H9 (cell line): ENCODE measurements around the gene FLACC1. TPM values are rescaled to one million over a fixed set of nuclear protein-coding genes. Genes with fewer than 3 reads are reported as not detected.
A peak's percentile ranks its signal among the peaks of the same experiment; 100 is the strongest.

Source experiments
- DNase-seq: peaks from one replicate; pipeline ENCODE4 v3.0.0-alpha.2; 2017
- H2AFZ ChIP-seq: one replicate; pipeline ENCODE4 v1.6.1; 2013; ENCODE audit warnings: mild to moderate bottlenecking, low read length, control low read depth, moderate library complexity
- H2AK5ac ChIP-seq: 2 replicates; pipeline ENCODE4 v1.6.1; 2013; ENCODE audit warnings: low read length, control low read depth, mixed read lengths; ENCODE audit not compliant: insufficient read length
- H2BK120ac ChIP-seq: one replicate; pipeline ENCODE4 v1.6.1; 2013; ENCODE audit warnings: low read depth, mild to moderate bottlenecking, low read length, control low read depth, inconsistent platforms; ENCODE audit not compliant: poor library complexity, severe bottlenecking
- H2BK12ac ChIP-seq: 2 replicates; pipeline ENCODE4 v1.6.1; 2013; ENCODE audit warnings: low read length, control low read depth, mixed read lengths, low read depth; ENCODE audit not compliant: insufficient read length
- H2BK15ac ChIP-seq: 2 replicates; pipeline ENCODE4 v1.6.1; 2013; ENCODE audit warnings: low read depth, low read length, control low read depth
- H2BK20ac ChIP-seq: one replicate; pipeline ENCODE4 v1.6.1; 2013; ENCODE audit warnings: low read depth, mild to moderate bottlenecking, low read length, control low read depth, inconsistent platforms; ENCODE audit not compliant: poor library complexity, severe bottlenecking
- H2BK5ac ChIP-seq: 2 replicates; pipeline ENCODE4 v1.6.1; 2013; ENCODE audit warnings: low read length, control low read depth, mixed read lengths; ENCODE audit not compliant: insufficient read length
- H3K14ac ChIP-seq: 2 replicates; pipeline ENCODE4 v1.6.1; 2013; ENCODE audit warnings: low read length, control low read depth; ENCODE audit not compliant: insufficient read depth
- H3K18ac ChIP-seq: 2 replicates; pipeline ENCODE4 v1.6.1; 2013; ENCODE audit warnings: low read depth, mild to moderate bottlenecking, mixed read lengths, low read length, control low read depth; ENCODE audit not compliant: insufficient read length
- H3K23ac ChIP-seq: 2 replicates; pipeline ENCODE4 v1.6.1; 2013; ENCODE audit warnings: low read length, control low read depth, mixed read lengths, low read depth; ENCODE audit not compliant: insufficient read length
- H3K23me2 ChIP-seq: 2 replicates; pipeline ENCODE4 v1.6.1; 2013; ENCODE audit warnings: low read depth, mild to moderate bottlenecking, mixed read lengths, low read length, control low read depth; ENCODE audit not compliant: insufficient read length, poor library complexity, severe bottlenecking
- H3K27ac ChIP-seq: 2 replicates; pipeline ENCODE4 v1.5.1; 2013; ENCODE audit warnings: low read length, control low read depth, mixed read lengths, low read depth; ENCODE audit not compliant: insufficient read length
- H3K27me3 ChIP-seq: 2 replicates; pipeline ENCODE4 v1.6.1; 2013; ENCODE audit warnings: low read length, control low read depth, inconsistent platforms; ENCODE audit not compliant: insufficient read depth
- H3K4ac ChIP-seq: 2 replicates; pipeline ENCODE4 v1.6.1; 2013; ENCODE audit warnings: low read depth, mild to moderate bottlenecking, control low read depth, inconsistent platforms, low read length, moderate library complexity
- H3K4me1 ChIP-seq: 2 replicates; pipeline ENCODE4 v1.6.1; 2013; ENCODE audit warnings: low read length, control low read depth, inconsistent platforms; ENCODE audit not compliant: insufficient read depth
- H3K4me2 ChIP-seq: 2 replicates; pipeline ENCODE4 v1.6.1; 2013; ENCODE audit warnings: low read length, control low read depth, mixed read lengths; ENCODE audit not compliant: insufficient read length, insufficient read depth
- H3K56ac ChIP-seq: 2 replicates; pipeline ENCODE4 v1.6.1; 2013; ENCODE audit warnings: low read depth, mild to moderate bottlenecking, mixed read lengths, low read length, control low read depth; ENCODE audit not compliant: insufficient read length
- H3K79me1 ChIP-seq: 2 replicates; pipeline ENCODE4 v1.6.1; 2013; ENCODE audit warnings: low read depth, mild to moderate bottlenecking, moderate library complexity, low read length, control low read depth, inconsistent platforms; ENCODE audit not compliant: insufficient read depth, poor library complexity, severe bottlenecking
- H3K79me2 ChIP-seq: 2 replicates; pipeline ENCODE4 v1.6.1; 2013; ENCODE audit warnings: low read length, control low read depth, inconsistent platforms; ENCODE audit not compliant: insufficient read depth
- H3K9ac ChIP-seq: 2 replicates; pipeline ENCODE4 v1.6.1; 2013; ENCODE audit warnings: low read length, control low read depth, mixed read lengths; ENCODE audit not compliant: insufficient read length; ENCODE audit errors: extremely low read depth
- H3K9me3 ChIP-seq: one replicate; pipeline ENCODE4 v1.6.1; 2013; ENCODE audit warnings: low read depth, low read length, inconsistent platforms; ENCODE audit not compliant: control insufficient read depth
- H3T11ph ChIP-seq: one replicate; pipeline ENCODE4 v1.6.1; 2013; ENCODE audit warnings: mild to moderate bottlenecking, low read length, control low read depth, inconsistent platforms
- H4K20me1 ChIP-seq: one replicate; pipeline ENCODE4 v1.6.1; 2013; ENCODE audit not compliant: control insufficient read depth, insufficient read length, insufficient read depth
- H4K5ac ChIP-seq: 2 replicates; pipeline ENCODE4 v1.6.1; 2013; ENCODE audit warnings: low read depth, mild to moderate bottlenecking, mixed read lengths, low read length, control low read depth; ENCODE audit not compliant: insufficient read length
- H4K8ac ChIP-seq: replicated peaks from 2 replicates; pipeline ENCODE4 v1.6.1; 2013; ENCODE audit warnings: low read length, control low read depth, mixed read lengths, low read depth; ENCODE audit not compliant: insufficient read length
- H4K91ac ChIP-seq: 2 replicates; pipeline ENCODE4 v1.6.1; 2013; ENCODE audit warnings: low read depth, mild to moderate bottlenecking, moderate library complexity, mixed read lengths, low read length, control low read depth; ENCODE audit not compliant: insufficient read length
- H3K27ac Mint-ChIP-seq, 3 experiments: 2 replicates in 2 of 3; 3 replicates in 1 of 3; pipeline ENCODE4 v1.8.0; 2020 to 2021; ENCODE audit warnings: mixed read lengths in 3 of 3, mild to moderate bottlenecking in 1 of 3, moderate library complexity in 1 of 3
- H3K27me3 Mint-ChIP-seq: 2 replicates; pipeline ENCODE4 v1.8.0; 2021; ENCODE audit warnings: low read depth, mild to moderate bottlenecking, moderate library complexity, mixed read lengths
- H3K36me3 Mint-ChIP-seq, 3 experiments: 2 replicates in 2 of 3; 3 replicates in 1 of 3; pipeline ENCODE4 v1.8.0; 2020 to 2021; ENCODE audit warnings: low read depth in 3 of 3, mixed read lengths in 3 of 3; ENCODE audit not compliant: insufficient read depth in 1 of 3
- H3K4me1 Mint-ChIP-seq, 2 experiments: 2 replicates each; pipeline ENCODE4 v1.8.0; 2020; ENCODE audit warnings: mixed read lengths in 2 of 2
- H3K4me3 Mint-ChIP-seq, 2 experiments: 2 replicates in 1 of 2; 3 replicates in 1 of 2; pipeline ENCODE4 v1.8.0; 2020 to 2021; ENCODE audit warnings: mild to moderate bottlenecking in 2 of 2, mixed read lengths in 2 of 2, moderate library complexity in 1 of 2
- H3K9me3 Mint-ChIP-seq, 2 experiments: 2 replicates in 1 of 2; 3 replicates in 1 of 2; pipeline ENCODE4 v1.8.0; 2020; ENCODE audit warnings: mild to moderate bottlenecking in 2 of 2, mixed read lengths in 2 of 2, moderate library complexity in 1 of 2
- CTCF ChIP-seq: fragments of 200-600 bp; sonication (generic); conservative IDR thresholded peaks from 3 replicates; pipeline ENCODE4 v1.8.0; 2021; ENCODE audit warnings: antibody characterized with exemption, mild to moderate bottlenecking
- WGBS: extraction: QIAGEN DNeasy Blood & Tissue Kit; methylation state at CpG from one replicate; pipeline ENCODE4 v1.1.7; 2013; ENCODE audit warnings: missing lambda C conversion rate, low lambda C conversion rate, mixed read lengths; ENCODE audit not compliant: insufficient read length; ENCODE audit errors: extremely low coverage; 5-methylcytosine and 5-hydroxymethylcytosine counted together
- total RNA-seq: library from RNA; stranded (reverse); gene quantifications from 2 replicates; pipeline ENCODE4 v1.2.1, GENCODE V29; 2021

FLACC1 gene
- total RNA-seq, 1 experiment from 2014 or later = 0.42 TPM

GRCh38 chr2:201320257-201320656 is 36.9 kb downstream of the FLACC1 start:
- no peak for DNase-seq
- Histone ChIP-seq H2AK5ac (no peak overlapping the region), H3K4me1 (no peaks in the 10 kb centered on the region), H3K79me2 (no peaks in the 10 kb centered on the region), H2BK15ac (no peak overlapping the region), H3K79me1 (no peaks in the 10 kb centered on the region), H4K91ac (no peak overlapping the region), H2BK12ac (no peak overlapping the region), H2BK5ac (no peak overlapping the region), H3K9ac (no peak overlapping the region), H3K18ac (no peak overlapping the region), H3K4me2 (no peak overlapping the region), H4K20me1 (no peaks in the 10 kb centered on the region), H2BK120ac (peak overlapping the region; percentile 55), H3T11ph (no peak overlapping the region), H3K56ac (no peak overlapping the region), H3K27ac (no peak overlapping the region), H3K9me3 (no peaks in the 10 kb centered on the region), H3K14ac (no peak overlapping the region; the same call in 1 of the 2 replicates), H4K5ac (no peak overlapping the region), H2AFZ (no peak overlapping the region), H3K23me2 (no peaks in the 10 kb centered on the region), H2BK20ac (no peak overlapping the region), H3K4ac (no peak overlapping the region), H3K27me3 (no peaks in the 10 kb centered on the region), H4K8ac (no peak overlapping the region), H3K23ac (no peak overlapping the region)
- no peak overlapping the region for H3K4me3 Mint-ChIP-seq
- WGBS = no CpG with 5 or more reads among the region's 4 CpGs
- H3K9me3 Mint-ChIP-seq = peaks cover 12 to 18% of the 10 kb centered on the region in 2 experiments
- no peak overlapping the region for H3K27ac Mint-ChIP-seq
- no peak for TF ChIP-seq CTCF
- H3K4me1 Mint-ChIP-seq = peaks cover 0 to 1% of the 10 kb centered on the region in 2 experiments; a peak in 1 of 4 replicates
- H3K36me3 Mint-ChIP-seq = peaks cover 2 to 11% (median 7%) of the 10 kb centered on the region in 3 experiments; a peak in 5 of 7 replicates
- H3K27me3 Mint-ChIP-seq = no peaks in the 10 kb centered on the region
